NOMO-1 treated with DMSO at 0.1 percent for 48 hours (cell line): ENCODE data around the gene MSL3.

Experiments
- DNase-seq: peaks from one replicate; lab custom pipeline; 2025; ENCODE audit not compliant: unreplicated experiment; lab: John Stamatoyannopoulos, UW

The MSL3 gene

GRCh38 chrX:11758400-11759171 is 549 bp downstream of the MSL3 start:
- peak; percentile 44 for DNase-seq

- DNase-seq: no peak
Measured at GRCh38 chrX:11759172-11759460, 1.1 kb downstream of the MSL3 start.

GRCh38 chrX:11759461-11760311 is 1.6 kb downstream of the MSL3 start:
- DNase-seq: peak; percentile 93

GRCh38 chrX:11760958-11761357 is 2.9 kb downstream of the MSL3 start:
- no peak for DNase-seq

- no peak for DNase-seq
Measured at GRCh38 chrX:11764602-11765067, 6.6 kb downstream of the MSL3 start.

GRCh38 chrX:11765449-11765848 is 7.4 kb downstream of the MSL3 start:
- DNase-seq: no peak

GRCh38 chrX:11766487-11766886 is 8.4 kb downstream of the MSL3 start:
- no peak for DNase-seq

GRCh38 chrX:11768039-11768438 is 10.0 kb downstream of the MSL3 start:
- no peak for DNase-seq

GRCh38 chrX:11770320-11770719 is 12.3 kb downstream of the MSL3 start:
- peak; percentile 74 for DNase-seq

- DNase-seq: no peak
Measured at GRCh38 chrX:11778230-11778629, 20.2 kb downstream of the MSL3 start.

- DNase-seq: no peak
Measured at GRCh38 chrX:11781133-11781532, 23.1 kb downstream of the MSL3 start.

GRCh38 chrX:11781734-11782370 is 23.8 kb downstream of the MSL3 start:
- no peak for DNase-seq

- DNase-seq: no peak
Measured at GRCh38 chrX:11784543-11784942, 26.5 kb downstream of the MSL3 start.

GRCh38 chrX:11786862-11787261 is 28.8 kb downstream of the MSL3 start:
- DNase-seq: no peak

- peak; percentile 17 for DNase-seq
Measured at GRCh38 chrX:11787564-11787963, 29.5 kb downstream of the MSL3 start.

GRCh38 chrX:11789809-11790208 is 31.8 kb downstream of the MSL3 start:
- peak; percentile 47 for DNase-seq

- DNase-seq: no peak
Measured at GRCh38 chrX:11791090-11791489, 33.1 kb downstream of the MSL3 start.

- no peak for DNase-seq
Measured at GRCh38 chrX:11791537-11791936, 33.5 kb downstream of the MSL3 start.

GRCh38 chrX:11792461-11793421 is 34.7 kb downstream of the MSL3 start:
- DNase-seq: no peak

- no peak for DNase-seq
Measured at GRCh38 chrX:11793734-11794133, 35.7 kb downstream of the MSL3 start.

- DNase-seq: peak; percentile 49
Measured at GRCh38 chrX:11813341-11813740, 55.3 kb downstream of the MSL3 start.
